Transverse colon (tissue), 4 donors: ENCODE data around the gene SERPINB11. TPM values are rescaled to one million over a fixed set of nuclear protein-coding genes. Genes with fewer than 3 reads are reported as not detected.

Experiments used
- DNase-seq: peaks from one replicate; pipeline ENCODE4 v3.0.0-alpha.2; 2019
- H3K27ac ChIP-seq, 4 donors: fragments of 200-600 bp; sonication (generic); 2 replicates each; pipeline ENCODE4 v1.5.1; 2016 to 2018; ENCODE audit warnings: inconsistent platforms in 4 of 4
- H3K27me3 ChIP-seq: fragments of 200-600 bp; sonication (generic); 2 replicates; pipeline ENCODE4 v1.5.1; 2017; ENCODE audit warnings: inconsistent platforms
- H3K36me3 ChIP-seq, 4 donors: fragments of 200-600 bp; sonication (generic); 2 replicates each; pipeline ENCODE4 v1.5.1; 2017 to 2019; ENCODE audit warnings: inconsistent platforms in 4 of 4
- H3K4me1 ChIP-seq, 4 donors: fragments of 200-600 bp; sonication (generic); 2 replicates each; pipeline ENCODE4 v1.5.1; 2017 to 2020; ENCODE audit warnings: inconsistent platforms in 4 of 4
- H3K4me3 ChIP-seq, 4 donors: fragments of 200-600 bp; sonication (generic); 1 replicate in 1 of 4; 2 replicates in 3 of 4; pipeline versions ENCODE4 v1.5.1 to v1.6.1; 2017 to 2019; ENCODE audit warnings: inconsistent platforms in 4 of 4
- H3K9me3 ChIP-seq, 2 donors: fragments of 200-600 bp; sonication (generic); 2 replicates each; pipeline ENCODE4 v1.5.1; 2017 to 2019; ENCODE audit warnings: inconsistent platforms in 2 of 2
- CTCF ChIP-seq, 5 experiments: fragments of 200-600 bp in 3 of 5; fragments of 450-650 bp in 2 of 5; sonication (generic) in 3 of 5; IDR thresholded peaks; 1 replicate in 2 of 5; 2 replicates in 3 of 5; pipeline ENCODE4 v1.5.1; 2016 to 2017; ENCODE audit warnings: antibody characterized with exemption in 5 of 5, inconsistent platforms in 3 of 5, mild to moderate bottlenecking in 2 of 5, moderate library complexity in 1 of 5
- EP300 ChIP-seq: sonication (generic); formaldehyde crosslinking; IDR thresholded peaks from one replicate; pipeline ENCODE4 v1.6.1; 2017; ENCODE audit warnings: antibody characterized with exemption, low read depth
- POLR2A ChIP-seq: fragments of 450-650 bp; IDR thresholded peaks from one replicate; pipeline ENCODE4 v1.6.1; 2016; ENCODE audit warnings: antibody characterized with exemption, mild to moderate bottlenecking, moderate library complexity
- POLR2AphosphoS5 ChIP-seq, 3 donors: sonication (generic); formaldehyde crosslinking; IDR thresholded peaks; one replicate each; pipeline ENCODE4 v1.6.1; 2016; ENCODE audit warnings: antibody characterized with exemption in 3 of 3
- WGBS, 2 donors: methylation state at CpG; one replicate each; pipeline ENCODE4 v1.1.5; 2018; ENCODE audit warnings: low coverage in 1 of 2; 5-methylcytosine and 5-hydroxymethylcytosine counted together
- in situ Hi-C, 4 donors: fragments of 200-750 bp; cut with MboI; loops; one replicate each; pipeline versions ENCODE4 v1.15.0 to v1.15.1; 2017; ENCODE audit warnings: low sequenced_read_pairs in 3 of 4, low pct_ligation_motif_present in 1 of 4, low pct_unique_long_range_greater_than_20kb in 1 of 4
- intact Hi-C: fragments of 100-400 bp; cut with DNase I; formaldehyde crosslinking; loops from one replicate; pipeline ENCODE4 v1.15.1; 2023; ENCODE audit warnings: low total_unique reads
- total RNA-seq, 4 donors: library from RNA; depleted of rRNA; stranded (reverse); fragments of >200 nt; gene quantifications; one replicate each; pipeline ENCODE4 v1.1.0, GENCODE V29; 2016

SERPINB11 gene
- total RNA-seq, 4 donors from 2014 or later = not detected

- in situ Hi-C loops = no loop called here
- DNase-seq = no peak
Measured at GRCh38 chr18:63677500-63678225, 25.1 kb upstream of the SERPINB11 start.

GRCh38 chr18:63679820-63680606 lies 22.7 kb upstream of the SERPINB11 start:
- H3K36me3 ChIP-seq = no peaks in the 10 kb centered on the region
- no peak for DNase-seq
- H3K4me3 ChIP-seq = no peak overlapping the region
- in situ Hi-C loops (no loop called here), intact Hi-C loops (no loop called here)
- no peak overlapping the region for H3K27ac ChIP-seq
- TF ChIP-seq EP300 (no peak), CTCF (IDR thresholded peaks at IDR 0.05) (no peak), POLR2A (no peak), POLR2AphosphoS5 (IDR thresholded peaks at IDR 0.05) (no peak)
- H3K9me3 ChIP-seq = no peaks in the 10 kb centered on the region
- no peaks in the 10 kb centered on the region for H3K4me1 ChIP-seq
- 47 to 74% methylated on average over 4 to 5 of the region's 5 CpGs for WGBS, 2 donors
- H3K27me3 ChIP-seq = no peaks in the 10 kb centered on the region

More at GRCh38 chr18:63677500-63678225, 25.1 kb upstream of the SERPINB11 start:
- Histone ChIP-seq H3K27me3 (no peaks in the 10 kb centered on the region), H3K4me3 (no peak overlapping the region), H3K4me1 (no peaks in the 10 kb centered on the region), H3K36me3 (no peaks in the 10 kb centered on the region), H3K9me3 (no peaks in the 10 kb centered on the region), H3K27ac (no peak overlapping the region)
- intact Hi-C loops = loop anchor here (2.0 kb wide), 1 partner anchor 51 kb away; no protein-coding TSS in a partner anchor
- 52 to 62% methylated on average over 5 of the region's 5 CpGs for WGBS, 2 donors
- TF ChIP-seq CTCF (IDR thresholded peaks at IDR 0.05) = no peak

GRCh38 chr18:63681449-63682340 lies 21.1 kb upstream of the SERPINB11 start:
- WGBS, 2 donors = 45 to 60% methylated on average over 2 of the region's 2 CpGs
- Histone ChIP-seq H3K4me3 (no peak overlapping the region), H3K4me1 (no peaks in the 10 kb centered on the region), H3K9me3 (no peaks in the 10 kb centered on the region), H3K27ac (no peak overlapping the region), H3K27me3 (no peaks in the 10 kb centered on the region), H3K36me3 (no peaks in the 10 kb centered on the region)
- no peak for DNase-seq
- no peak for TF ChIP-seq POLR2AphosphoS5 (IDR thresholded peaks at IDR 0.05)
- TF ChIP-seq CTCF (IDR thresholded peaks at IDR 0.05) = no peak
- no peak for TF ChIP-seq EP300
- TF ChIP-seq POLR2A = no peak
- in situ Hi-C loops = no loop called here
- intact Hi-C loops = no loop called here

GRCh38 chr18:63683152-63683551 lies 19.6 kb upstream of the SERPINB11 start:
- no peaks in the 10 kb centered on the region for H3K4me1 ChIP-seq
- no peaks in the 10 kb centered on the region for H3K36me3 ChIP-seq
- TF ChIP-seq CTCF (IDR thresholded peaks at IDR 0.05) = no peak
- no peak for TF ChIP-seq POLR2AphosphoS5 (IDR thresholded peaks at IDR 0.05)
- no peak for TF ChIP-seq POLR2A
- TF ChIP-seq EP300 = no peak
- in situ Hi-C loops = no loop called here
- no peak overlapping the region for H3K27ac ChIP-seq
- H3K27me3 ChIP-seq = no peaks in the 10 kb centered on the region
- 22 to 28% methylated on average over 2 of the region's 2 CpGs for WGBS, 2 donors
- H3K4me3 ChIP-seq = no peak overlapping the region
- H3K9me3 ChIP-seq = no peaks in the 10 kb centered on the region
- intact Hi-C loops = no loop called here
- DNase-seq = no peak
